ENCODE measurements around the gene CETP. TPM values are rescaled to one million over a fixed set of nuclear protein-coding genes. Genes with fewer than 3 reads are reported as not detected.

CETP gene
- total and polyA plus RNA-seq, 2 of the 13 experiments (the other 11 are each of a cell fraction or from before 2014, with no cell fraction given) = 0.31 to 9.8 TPM

DNA sequence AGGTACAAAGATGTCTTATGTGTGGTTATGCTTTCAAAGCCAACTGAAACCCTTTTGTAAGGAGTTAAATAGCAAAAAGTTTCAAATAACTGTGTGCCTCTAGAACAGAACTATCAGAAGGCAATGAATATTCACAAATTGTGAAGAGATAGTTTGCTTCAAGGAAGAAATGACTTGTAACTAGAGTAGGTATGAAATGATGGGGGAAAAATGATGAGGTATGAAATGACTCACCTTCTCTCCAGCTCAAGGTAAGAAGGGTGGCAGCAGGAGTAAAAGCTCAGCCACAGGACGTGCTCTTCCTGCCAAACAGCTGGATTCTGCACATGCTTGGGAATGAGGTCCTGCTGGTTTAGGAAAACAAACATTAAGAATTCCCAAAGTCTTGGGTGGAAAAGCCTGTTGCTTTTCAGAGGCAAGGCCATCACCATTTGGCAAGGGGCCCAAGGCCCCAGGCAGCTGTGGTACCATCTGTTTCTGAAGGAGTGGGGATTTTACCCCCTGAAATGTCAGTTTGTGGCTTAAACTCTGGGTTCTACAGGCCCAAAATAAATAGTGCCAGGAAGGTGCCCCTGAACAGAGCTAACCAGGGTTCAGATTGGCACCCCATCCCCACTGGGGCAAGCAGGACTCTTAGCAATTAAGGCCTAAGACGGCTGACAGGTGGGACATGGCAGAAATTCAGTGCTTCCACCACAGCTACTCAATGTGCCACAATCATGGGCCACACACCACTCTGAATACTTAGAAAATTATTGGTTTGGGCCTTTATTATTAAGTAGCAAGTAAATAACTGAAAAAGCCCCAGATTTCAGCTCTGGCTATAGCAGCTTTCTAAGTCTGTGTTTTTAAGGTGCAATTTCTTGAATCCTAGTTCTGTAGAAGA is 16.6 kb upstream of the CETP start (continued):
- TF ChIP-seq, protein P1, sequence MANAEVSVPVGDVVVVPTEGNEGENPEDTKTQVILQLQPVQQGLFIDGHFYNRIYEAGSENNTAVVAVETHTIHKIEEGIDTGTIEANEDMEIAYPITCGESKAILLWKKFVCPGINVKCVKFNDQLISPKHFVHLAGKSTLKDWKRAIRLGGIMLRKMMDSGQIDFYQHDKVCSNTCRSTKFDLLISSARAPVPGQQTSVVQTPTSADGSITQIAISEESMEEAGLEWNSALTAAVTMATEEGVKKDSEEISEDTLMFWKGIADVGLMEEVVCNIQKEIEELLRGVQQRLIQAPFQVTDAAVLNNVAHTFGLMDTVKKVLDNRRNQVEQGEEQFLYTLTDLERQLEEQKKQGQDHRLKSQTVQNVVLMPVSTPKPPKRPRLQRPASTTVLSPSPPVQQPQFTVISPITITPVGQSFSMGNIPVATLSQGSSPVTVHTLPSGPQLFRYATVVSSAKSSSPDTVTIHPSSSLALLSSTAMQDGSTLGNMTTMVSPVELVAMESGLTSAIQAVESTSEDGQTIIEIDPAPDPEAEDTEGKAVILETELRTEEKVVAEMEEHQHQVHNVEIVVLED (CRISPR knock-in tag; IDR thresholded peaks at IDR 0.05; ENCODE audit: borderline replicate concordance) = no peak
- no peak for TF ChIP-seq ZNF333 (CRISPR knock-in tag; IDR thresholded peaks at IDR 0.05; ENCODE audit: borderline replicate concordance)
- no peak for TF ChIP-seq NRL (CRISPR knock-in tag; IDR thresholded peaks at IDR 0.05; ENCODE audit: borderline replicate concordance)
- no peak for TF ChIP-seq XRCC5 (optimal IDR thresholded peaks at IDR 0.05; ENCODE audit: low read length)
- no peak for TF ChIP-seq ZNF737 (CRISPR knock-in tag; IDR thresholded peaks at IDR 0.05; ENCODE audit: borderline replicate concordance)
- 0 out of 2 replicates have a peak, but pooled peaks have one; percentile 71 for TF ChIP-seq ARID2 (CRISPR knock-in tag; IDR thresholded peaks at IDR 0.05; ENCODE audit: borderline replicate concordance)
- no peak for TF ChIP-seq NCOA1 (CRISPR knock-in tag; IDR thresholded peaks at IDR 0.05)
- 0 out of 2 replicates have a peak, but pooled peaks have one; percentile 35 for TF ChIP-seq AKAP8 (CRISPR knock-in tag; IDR thresholded peaks at IDR 0.05)
- TF ChIP-seq, protein P2, sequence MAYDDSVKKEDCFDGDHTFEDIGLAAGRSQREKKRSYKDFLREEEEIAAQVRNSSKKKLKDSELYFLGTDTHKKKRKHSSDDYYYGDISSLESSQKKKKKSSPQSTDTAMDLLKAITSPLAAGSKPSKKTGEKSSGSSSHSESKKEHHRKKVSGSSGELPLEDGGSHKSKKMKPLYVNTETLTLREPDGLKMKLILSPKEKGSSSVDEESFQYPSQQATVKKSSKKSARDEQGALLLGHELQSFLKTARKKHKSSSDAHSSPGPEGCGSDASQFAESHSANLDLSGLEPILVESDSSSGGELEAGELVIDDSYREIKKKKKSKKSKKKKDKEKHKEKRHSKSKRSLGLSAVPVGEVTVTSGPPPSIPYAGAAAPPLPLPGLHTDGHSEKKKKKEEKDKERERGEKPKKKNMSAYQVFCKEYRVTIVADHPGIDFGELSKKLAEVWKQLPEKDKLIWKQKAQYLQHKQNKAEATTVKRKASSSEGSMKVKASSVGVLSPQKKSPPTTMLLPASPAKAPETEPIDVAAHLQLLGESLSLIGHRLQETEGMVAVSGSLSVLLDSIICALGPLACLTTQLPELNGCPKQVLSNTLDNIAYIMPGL (CRISPR knock-in tag; IDR thresholded peaks at IDR 0.05; ENCODE audit: borderline replicate concordance in 1 of 2, low read depth in 1 of 2) = no peak
- no peak for TF ChIP-seq KLF9 (CRISPR knock-in tag; IDR thresholded peaks at IDR 0.05; ENCODE audit: low read depth)
- TF ChIP-seq, protein P3, sequence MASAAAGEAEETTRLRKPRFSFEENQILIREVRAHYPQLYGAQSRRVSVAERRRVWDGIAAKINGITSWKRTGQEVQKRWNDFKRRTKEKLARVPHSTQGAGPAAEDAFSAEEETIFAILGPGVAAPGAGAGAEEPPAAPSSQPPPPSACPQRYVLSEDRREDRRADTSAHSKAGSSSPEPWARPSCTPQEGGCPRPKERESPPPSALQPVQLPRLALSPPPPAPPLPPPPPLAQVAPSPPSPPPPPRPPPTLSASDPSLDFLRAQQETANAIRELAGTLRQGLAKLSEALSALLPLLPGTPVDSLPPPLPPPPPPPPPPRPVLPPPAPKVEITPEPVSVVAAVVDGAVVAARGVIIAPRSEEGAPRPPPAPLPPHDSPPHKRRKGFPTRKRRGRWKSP (CRISPR knock-in tag; IDR thresholded peaks at IDR 0.05) = peak; percentile 27; the same call in 1 of the 2 replicates
- TF ChIP-seq ZNF614 (CRISPR knock-in tag; IDR thresholded peaks at IDR 0.05; ENCODE audit: borderline replicate concordance) = no peak
- TF ChIP-seq ZNF124 (CRISPR knock-in tag; IDR thresholded peaks at IDR 0.05) = no peak
- TF ChIP-seq, protein P4, sequence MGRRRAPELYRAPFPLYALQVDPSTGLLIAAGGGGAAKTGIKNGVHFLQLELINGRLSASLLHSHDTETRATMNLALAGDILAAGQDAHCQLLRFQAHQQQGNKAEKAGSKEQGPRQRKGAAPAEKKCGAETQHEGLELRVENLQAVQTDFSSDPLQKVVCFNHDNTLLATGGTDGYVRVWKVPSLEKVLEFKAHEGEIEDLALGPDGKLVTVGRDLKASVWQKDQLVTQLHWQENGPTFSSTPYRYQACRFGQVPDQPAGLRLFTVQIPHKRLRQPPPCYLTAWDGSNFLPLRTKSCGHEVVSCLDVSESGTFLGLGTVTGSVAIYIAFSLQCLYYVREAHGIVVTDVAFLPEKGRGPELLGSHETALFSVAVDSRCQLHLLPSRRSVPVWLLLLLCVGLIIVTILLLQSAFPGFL (CRISPR knock-in tag; IDR thresholded peaks at IDR 0.05) = no peak
- TF ChIP-seq ZNF564 (CRISPR knock-in tag; IDR thresholded peaks at IDR 0.05) = no peak
- TF ChIP-seq PCBP2 (optimal IDR thresholded peaks at IDR 0.05; ENCODE audit: low read depth, low read length, poor library complexity, severe bottlenecking) = no peak
- TF ChIP-seq NR2F1 (CRISPR knock-in tag; IDR thresholded peaks at IDR 0.05) = peak in 1 of 2 experiments; percentile 18; a peak in 1 of 4 replicates
- TF ChIP-seq ZBTB3 (CRISPR knock-in tag; IDR thresholded peaks at IDR 0.05; ENCODE audit: borderline replicate concordance, low read depth) = no peak
- TF ChIP-seq CBX2 (IDR thresholded peaks at IDR 0.05; ENCODE audit: low read depth, low read length) = no peak
- no peak for TF ChIP-seq CBX2 (CRISPR knock-in tag; IDR thresholded peaks at IDR 0.05; ENCODE audit: low read depth)
- TF ChIP-seq, protein P5, sequence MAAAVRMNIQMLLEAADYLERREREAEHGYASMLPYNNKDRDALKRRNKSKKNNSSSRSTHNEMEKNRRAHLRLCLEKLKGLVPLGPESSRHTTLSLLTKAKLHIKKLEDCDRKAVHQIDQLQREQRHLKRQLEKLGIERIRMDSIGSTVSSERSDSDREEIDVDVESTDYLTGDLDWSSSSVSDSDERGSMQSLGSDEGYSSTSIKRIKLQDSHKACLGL (CRISPR knock-in tag; IDR thresholded peaks at IDR 0.05) = no peak
